ENCODE data around the gene CKMT1B.
"Not testable (repeated sequence)": the region's sequence is repeated elsewhere in the genome, so short reads cannot be mapped to it uniquely, and the experiment has no call there.

Gene CKMT1B

DNA sequence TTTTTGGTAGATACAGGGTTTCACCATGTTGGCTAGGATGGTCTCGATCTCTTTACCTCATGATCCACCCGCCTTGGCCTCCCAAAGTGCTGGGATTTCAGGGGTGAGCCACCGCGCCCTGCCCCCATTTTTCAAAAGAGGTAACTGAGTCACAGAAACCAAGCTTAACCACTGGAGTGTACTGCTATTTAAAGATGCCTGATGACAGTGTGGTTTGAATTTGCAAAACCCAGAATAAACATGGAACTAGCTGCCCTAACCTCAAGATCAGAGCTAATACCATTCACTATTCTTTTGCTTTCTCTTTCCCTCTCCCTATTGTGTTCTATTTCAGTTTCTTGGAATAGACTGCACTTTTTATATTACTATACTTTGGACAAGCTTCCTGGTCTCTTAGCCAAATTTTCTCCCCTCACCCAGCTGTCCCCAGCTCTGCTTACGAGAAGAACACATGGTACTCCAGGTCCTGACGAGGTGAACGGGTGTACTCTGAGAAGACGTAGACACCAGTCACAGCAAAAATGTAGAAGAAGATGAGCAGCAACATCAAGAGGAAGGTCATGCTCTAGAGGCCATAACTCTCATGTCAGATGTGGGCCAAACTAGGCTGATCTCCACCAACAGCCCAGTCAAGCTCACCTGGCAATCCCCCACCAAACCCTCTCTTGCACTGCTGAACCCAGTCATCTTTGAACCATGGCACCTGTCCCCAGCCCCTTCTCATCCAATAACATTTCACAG lies 44.8 kb downstream of the CKMT1B start:
- DNase-seq = not testable (repeated sequence)
